Ishikawa (cell line): Measurements from ENCODE around the gene MAST1.

Experiments
- EP300 ChIP-seq: IDR thresholded peaks from 2 replicates; pipeline ENCODE4 v1.6.1; 2012; ENCODE audit warnings: borderline replicate concordance
- USF1 ChIP-seq: IDR thresholded peaks from 2 replicates; pipeline ENCODE4 v1.6.1; 2012
- ZBTB7A ChIP-seq: IDR thresholded peaks from 2 replicates; pipeline ENCODE4 v1.6.1; 2012; ENCODE audit warnings: low read depth

GRCh38 chr19:12868540-12869112 is 30.3 kb downstream of the MAST1 start:
- TF ChIP-seq USF1 (no peak), EP300 (no peak), ZBTB7A (no peak)
